DMS 273 treated with DMSO at 0.1 percent for 48 hours (cell line): ENCODE measurements around the gene SLC26A1.

Experiments
- DNase-seq: peaks from one replicate; lab custom pipeline; 2025; lab: John Stamatoyannopoulos, UW

The SLC26A1 gene

DNA sequence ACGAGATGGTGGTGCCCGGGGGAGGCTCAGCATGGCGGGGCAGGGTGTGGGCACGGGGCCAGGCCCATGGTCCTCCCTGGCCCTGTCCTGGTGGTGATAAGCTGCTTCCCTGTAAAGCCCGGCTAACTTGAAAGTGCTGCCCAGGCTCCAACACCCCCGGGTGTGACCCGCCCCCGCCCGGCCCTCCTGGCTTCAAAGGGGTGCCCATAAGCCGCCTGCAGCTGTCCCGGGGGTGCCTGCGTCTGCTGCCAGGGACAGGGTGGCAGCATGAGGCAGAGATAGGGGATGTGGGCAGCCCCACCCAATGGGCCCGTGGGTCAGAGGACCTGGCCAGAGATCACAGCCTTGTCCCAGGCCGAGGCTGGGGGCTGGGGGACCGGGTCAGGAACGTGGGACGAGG is 36.3 kb upstream of the SLC26A1 start:
- no peak for DNase-seq

DNA sequence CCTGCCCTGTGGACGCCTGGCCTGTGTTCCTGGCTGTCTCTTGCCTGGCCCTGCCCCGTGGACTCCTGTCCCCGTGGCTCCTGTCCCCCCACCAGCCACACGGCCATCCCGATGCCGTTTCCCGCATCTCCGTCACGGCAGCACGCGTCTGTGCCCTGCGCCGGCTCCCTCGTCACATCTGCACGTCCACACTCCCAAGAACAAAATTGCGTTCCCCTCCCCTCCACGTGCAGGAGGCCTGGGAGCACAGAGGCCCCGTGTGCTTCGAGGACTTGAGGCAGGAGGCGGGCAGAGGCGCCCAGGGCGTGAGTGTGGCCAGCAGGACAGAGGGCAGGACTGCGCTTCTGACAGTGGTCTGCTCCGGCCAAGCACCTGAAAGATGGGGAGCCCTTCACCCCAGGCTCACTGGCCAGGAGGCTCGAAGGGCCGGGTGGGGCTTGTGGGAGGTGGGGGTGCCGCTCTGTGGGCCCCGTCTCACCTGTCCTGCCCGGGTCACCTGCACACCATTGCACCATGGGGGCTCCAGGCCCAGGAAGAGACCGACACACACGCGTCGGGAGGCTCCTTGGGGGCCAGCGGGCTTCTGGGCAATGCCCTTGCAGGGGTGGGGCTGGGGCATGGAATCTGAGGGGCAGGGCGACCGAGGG is 35.5 kb upstream of the SLC26A1 start:
- no peak for DNase-seq

DNA sequence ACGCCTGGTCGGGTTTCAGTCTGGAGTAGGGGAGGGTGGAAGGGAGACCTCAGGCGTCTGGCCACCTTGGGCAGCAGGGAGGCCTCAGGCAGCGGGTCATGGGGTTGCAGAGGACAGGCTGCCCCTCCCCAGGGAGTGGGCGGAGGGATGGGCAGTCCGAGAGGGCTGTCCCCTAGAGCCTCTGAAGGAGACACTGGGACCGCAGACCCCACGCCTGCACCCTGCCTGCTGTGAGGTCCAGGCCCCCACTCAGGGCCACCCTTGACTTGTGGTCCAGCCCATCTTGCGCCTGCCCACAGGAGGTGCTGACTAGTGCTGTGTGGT is 34.7 kb upstream of the SLC26A1 start:
- no peak for DNase-seq

DNA sequence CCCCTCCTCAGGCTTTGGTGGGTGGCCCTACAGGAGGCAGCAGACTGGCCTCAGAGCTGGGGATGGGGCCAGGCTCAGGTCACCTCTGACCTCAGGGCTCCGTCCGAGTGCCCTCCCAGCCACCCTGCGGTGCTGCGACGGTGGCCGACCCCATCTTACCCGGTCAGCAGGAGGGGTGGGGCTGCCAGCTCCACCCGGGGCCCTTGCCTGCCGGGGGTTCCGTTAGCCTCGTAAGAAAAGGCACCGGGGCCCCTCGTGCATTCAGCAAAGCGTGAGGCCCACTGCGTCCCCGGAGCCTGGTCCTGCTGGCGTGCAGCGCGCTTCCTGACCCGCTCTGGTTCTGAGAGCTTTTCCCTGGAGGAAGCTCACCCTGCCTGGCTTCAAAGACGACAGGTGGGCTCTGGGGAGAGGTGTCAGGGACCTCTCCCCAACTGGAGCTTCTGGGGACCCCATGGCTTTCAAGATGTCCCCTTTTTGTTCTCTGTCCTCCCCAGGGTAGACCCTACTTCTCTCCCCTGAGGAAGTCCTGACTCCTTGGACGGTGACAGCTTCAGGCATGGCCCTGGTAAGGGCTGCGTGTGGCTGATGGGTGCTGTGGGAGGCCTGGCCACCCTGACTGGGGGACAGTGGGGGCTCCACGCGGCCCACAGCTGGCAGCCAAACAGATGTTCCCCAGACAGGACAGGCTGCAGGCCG is 34.2 kb upstream of the SLC26A1 start:
- DNase-seq: no peak

DNA sequence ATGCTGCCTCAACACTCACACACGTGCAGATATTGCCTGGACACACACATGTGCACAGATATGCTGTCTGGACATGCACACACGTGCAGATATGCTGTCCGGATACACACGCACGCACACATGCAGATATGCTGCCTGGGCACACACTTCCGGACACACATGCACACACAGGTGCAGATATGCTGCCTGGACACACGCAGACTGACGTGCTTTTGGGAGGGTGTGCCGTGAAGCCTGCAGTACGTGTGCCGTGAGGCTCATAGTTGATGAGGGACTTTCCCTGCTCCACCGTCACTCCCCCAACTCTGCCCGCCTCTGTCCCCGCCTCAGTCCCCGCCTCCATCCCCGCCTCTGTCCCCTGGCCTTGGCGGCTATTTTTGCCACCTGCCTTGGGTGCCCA is 32.9 kb upstream of the SLC26A1 start:
- DNase-seq: no peak

DNA sequence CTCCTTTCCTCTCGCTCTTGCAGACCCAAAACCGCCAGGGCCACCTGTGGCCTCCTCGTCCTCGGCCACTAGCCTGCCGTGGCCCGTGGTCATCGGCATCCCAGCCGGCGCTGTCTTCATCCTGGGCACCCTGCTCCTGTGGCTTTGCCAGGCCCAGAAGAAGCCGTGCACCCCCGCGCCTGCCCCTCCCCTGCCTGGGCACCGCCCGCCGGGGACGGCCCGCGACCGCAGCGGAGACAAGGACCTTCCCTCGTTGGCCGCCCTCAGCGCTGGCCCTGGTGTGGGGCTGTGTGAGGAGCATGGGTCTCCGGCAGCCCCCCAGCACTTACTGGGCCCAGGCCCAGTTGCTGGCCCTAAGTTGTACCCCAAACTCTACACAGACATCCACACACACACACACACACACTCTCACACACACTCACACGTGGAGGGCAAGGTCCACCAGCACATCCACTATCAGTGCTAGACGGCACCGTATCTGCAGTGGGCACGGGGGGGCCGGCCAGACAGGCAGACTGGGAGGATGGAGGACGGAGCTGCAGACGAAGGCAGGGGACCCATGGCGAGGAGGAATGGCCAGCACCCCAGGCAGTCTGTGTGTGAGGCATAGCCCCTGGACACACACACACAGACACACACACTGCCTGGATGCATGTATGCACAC is 31.8 kb upstream of the SLC26A1 start:
- no peak for DNase-seq

DNA sequence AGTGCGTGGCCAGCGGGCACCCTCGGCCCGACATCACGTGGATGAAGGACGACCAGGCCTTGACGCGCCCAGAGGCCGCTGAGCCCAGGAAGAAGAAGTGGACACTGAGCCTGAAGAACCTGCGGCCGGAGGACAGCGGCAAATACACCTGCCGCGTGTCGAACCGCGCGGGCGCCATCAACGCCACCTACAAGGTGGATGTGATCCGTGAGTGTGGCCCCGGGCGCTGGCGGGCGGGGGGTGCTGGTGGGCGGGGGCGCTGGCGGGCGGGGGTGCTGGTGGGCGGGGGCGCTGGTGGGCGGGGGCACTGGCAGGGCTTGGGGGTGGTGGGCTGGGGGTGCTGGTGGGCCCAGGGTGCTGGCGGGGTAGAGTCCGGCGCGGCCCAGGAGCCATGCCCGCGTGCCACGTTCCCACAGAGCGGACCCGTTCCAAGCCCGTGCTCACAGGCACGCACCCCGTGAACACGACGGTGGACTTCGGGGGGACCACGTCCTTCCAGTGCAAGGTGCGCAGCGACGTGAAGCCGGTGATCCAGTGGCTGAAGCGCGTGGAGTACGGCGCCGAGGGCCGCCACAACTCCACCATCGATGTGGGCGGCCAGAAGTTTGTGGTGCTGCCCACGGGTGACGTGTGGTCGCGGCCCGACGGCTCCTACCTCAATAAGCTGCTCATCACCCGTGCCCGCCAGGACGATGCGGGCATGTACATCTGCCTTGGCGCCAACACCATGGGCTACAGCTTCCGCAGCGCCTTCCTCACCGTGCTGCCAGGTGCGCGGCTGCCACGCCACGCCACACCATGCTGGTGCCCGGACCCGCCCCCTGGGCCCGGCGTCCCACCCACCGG is 30.9 kb upstream of the SLC26A1 start:
- DNase-seq: no peak

DNA sequence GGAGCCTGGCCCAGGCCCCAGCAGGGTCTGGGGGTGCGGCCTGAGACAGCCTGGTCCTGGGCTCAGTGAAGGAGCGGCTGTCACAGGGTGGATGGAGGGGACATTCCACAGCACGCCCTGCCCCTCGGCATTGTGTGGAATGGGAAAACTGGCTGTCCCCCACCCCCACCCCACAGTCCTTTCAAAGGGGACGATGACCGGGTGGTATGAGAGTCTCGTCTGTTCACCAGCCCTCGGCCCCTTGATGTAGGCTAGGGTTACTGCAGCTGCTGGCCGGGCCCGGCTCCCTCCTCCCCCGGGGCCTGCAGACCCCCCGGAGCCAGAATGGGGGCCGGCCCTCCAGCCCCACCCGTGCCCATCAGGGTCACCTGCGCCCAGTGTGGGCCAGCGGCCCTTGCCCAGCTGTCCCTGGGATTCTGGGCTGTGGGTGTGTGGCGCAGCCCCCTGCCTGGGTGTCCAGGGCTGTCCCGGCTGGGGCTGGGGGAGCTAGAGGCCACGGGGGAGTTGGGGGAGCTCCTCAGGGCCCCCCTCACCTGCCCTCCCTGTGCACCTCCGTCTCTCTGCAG is 30.0 kb upstream of the SLC26A1 start:
- DNase-seq: no peak

DNA sequence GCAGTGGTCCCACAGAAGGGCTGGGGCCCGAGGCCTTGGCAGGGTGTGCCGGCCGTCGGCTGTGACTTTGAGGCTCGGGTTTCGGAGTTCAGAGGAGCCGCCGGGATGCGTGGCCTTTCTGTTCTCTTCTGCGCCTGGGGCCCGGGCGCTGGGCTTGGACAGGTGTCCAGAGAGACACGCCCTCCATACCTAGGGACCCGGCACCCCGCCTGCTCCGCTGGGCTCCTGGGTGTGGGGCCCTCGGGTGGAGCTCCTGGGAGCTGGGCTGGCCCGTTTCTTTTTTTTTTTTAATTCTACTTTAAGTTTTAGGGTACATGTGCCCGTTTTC is 29.5 kb upstream of the SLC26A1 start:
- DNase-seq: no peak

DNA sequence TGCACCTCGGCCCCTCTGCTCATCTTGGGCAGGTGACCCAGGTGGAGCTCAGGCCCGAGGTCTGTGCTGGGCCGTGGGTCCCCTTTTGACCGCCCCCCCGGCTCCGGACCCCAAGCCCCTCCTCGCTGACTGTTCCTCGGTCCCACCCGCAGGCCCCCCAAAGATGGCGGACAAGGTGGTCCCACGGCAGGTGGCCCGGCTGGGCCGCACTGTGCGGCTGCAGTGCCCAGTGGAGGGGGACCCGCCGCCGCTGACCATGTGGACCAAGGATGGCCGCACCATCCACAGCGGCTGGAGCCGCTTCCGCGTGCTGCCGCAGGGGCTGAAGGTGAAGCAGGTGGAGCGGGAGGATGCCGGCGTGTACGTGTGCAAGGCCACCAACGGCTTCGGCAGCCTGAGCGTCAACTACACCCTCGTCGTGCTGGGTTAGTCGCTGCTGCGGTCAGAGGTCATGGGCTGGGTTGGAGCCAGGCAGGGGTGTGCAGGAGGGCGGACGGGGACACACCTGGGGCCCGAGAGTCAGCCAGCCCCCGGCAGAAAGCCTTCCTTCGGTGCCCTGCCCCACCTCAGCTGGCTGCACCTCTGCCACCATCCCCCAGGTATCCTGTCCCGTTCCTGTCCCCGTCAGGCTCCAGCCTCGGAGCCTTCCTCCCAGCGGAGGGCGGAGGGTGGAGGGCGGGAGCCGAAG is 29.0 kb upstream of the SLC26A1 start:
- no peak for DNase-seq

DNA sequence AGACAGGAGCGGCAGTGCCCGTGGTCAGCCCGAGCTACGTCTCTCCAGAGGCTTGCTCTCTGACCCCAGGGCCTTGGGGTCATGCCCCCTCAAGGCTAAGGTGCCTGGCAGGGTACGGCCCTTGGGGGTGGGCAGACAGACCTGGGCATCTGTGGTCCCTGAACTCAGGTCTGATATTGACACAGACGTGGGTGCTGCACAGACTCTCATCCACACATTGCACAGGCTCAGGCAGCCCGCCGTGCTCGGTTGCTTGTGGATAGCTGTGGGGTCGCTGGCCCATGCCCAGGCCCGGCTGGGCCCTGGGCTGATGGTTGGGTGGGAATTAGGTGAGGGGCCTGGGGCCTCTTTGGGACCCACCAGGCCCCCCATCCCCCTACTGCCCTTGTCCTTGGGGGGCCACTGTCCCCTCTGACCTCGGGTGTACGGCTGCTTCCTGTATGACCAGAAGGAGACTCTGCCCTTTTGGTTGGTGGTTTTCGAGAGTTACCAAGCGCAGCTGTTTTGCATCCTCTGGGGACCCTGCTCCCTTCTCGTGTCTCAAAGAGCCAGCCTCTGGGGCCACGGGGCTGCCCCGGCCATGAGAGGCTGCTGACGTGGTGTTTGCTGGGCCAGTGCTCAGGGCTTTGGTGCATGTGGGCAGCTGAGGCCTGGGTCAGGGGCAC is 28.3 kb upstream of the SLC26A1 start:
- no peak for DNase-seq

DNA sequence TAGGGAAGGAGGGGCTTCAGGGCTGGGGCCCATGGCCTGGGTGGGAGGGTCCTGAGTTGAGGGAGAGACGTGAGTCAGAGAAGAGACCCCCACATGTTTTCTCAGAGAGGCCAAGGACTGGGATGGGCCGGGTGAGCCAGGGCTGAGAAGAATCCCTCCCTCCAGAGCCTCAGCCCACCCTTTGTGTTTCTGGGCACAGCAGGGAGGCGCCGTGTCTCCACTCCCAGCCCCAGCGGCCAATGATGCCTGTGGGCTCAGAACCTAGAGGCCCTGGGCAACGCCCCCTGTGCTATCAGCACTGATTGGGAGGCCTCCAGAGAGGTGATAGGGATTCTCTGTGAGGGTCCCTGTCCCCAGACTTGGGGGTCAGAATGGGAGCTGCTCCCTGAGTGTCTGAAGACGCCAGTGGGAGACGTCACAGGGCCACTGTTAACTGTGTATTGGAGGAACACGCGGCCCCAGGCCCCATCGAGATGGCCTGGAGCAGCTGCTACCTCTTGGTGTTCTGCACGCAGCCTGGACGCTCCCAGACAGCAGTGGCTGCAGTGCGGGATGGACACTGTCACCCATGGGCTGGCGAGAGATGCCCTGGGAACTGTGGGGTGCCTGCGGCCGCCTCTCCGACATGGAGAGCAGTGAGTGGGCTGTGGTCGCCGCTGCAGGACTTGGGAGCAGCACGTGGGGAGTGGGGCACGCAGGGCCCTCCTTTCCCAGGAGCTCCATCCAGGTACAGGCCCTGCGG is 26.7 kb upstream of the SLC26A1 start:
- DNase-seq: no peak

DNA sequence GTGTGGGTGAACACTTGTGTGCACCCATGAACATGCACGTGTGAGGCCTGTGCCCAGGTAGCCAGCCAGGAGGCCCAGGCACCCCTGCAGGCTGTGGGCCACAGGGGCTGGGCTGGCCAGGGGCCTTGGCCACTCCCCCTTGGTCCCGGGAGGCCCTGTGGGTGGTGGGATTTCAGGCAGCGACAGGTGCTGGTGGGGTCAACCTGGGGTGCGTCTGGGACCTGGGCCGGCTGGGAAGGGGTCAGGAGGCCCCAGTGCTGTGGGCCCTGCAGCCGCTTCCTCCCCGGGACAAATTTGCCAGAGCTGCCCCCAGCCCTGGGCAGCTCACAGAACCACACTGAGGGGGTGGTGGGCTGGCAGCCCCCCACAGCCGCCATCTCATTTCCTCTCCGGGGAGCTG is 26.1 kb upstream of the SLC26A1 start:
- no peak for DNase-seq

DNA sequence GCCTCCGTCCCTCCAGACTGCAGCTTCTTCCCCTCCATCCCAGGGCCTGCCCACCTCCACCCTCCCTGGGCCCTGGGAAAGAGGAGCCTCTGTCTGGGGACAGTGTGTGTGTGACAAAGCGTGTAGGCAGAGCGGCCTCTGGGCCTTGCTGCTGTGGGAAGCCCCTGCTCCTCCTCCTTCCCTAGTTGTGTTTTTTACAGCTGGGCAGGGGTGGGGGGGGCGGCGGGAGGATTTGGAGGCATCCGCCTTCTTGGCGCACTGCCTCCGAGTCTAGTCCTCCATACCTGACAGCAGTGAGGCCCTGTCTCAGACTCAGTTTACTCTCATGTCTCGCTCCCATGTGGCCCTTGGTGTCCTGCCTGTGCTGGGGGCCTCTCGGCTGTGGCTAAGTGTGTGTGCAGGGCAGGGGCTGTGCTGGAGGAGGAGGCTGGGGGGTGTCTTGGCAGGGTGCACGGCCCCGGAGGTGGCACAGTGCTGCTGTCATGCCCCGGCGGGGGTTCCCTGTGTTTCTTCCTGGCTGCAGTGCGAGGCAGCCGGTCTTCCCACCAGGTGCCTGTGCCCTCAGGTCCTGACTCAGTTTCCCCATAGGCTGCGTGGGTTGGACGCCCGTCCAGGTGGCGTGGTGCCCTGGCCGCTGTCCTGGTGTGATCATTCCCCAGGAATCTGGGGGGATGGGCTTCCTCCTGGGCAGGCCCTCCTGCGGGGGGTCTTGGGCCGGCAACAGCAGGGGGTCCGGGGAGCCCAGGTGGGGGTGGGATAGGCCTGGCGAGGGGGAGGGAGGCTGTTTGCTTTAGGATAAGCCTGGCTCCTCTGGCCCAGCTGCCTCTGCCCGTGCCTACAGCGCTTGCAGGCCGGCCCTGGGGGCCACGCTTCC is 25.2 kb upstream of the SLC26A1 start:
- no peak for DNase-seq

DNA sequence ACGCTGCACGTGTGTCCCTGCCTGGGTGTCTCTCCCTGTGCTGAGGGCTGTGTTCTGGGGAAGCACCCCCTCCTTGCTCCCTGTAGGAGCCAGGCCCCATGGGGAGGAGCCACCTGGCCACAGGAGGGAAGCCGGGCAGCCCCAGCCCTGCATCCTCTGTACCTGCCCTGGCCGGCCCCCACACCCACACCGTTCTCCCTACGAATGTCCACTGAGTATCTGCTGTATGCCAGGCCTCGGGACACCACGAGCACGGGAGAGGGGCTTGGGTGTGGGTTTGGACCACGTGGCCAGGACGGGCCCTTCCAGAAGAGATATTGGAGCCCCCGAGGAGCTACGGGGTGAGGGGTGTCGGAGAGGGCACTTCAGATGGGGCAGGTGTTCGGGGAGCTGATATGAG is 24.5 kb upstream of the SLC26A1 start:
- no peak for DNase-seq

DNA sequence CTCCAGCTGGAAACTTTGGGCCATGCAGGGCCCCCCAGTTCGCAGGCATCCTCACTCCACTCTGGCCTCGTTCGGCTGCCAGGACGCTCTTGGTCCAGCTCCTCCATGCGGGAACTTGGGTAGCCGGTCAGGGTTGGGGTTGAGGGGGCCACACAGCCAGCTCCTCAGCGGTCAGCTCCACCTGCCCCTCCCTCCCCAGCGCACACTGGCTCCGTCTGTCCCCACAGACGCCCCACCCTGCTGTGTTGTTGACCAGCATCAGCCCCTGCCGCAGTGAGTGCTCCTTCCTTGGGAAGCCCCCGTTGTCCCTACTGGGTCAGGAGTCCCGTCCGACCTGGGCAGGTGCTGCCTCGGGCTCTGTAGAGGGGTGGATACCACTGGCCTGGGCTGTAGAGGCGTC is 24.0 kb upstream of the SLC26A1 start:
- DNase-seq: no peak

DNA sequence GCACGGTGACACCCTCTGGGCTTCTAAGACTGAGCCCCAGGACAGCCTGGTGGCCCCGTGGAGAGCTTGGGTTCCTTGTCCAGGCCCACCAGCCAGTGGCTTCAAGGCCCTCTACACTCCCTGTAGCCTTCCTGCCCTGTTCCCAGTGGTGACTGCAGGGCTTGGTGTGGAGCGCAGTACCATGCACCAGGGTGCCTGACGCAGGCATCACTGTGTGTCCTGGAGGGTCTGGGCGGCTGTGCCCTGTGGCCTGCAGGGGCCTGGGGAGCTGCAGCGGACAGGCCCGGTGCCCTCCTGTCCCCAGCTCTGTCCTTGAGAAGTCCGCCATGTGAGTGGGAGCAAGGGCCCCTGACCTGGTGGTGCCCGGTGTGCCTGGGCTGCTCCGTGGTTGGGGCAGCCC is 22.5 kb upstream of the SLC26A1 start:
- DNase-seq: no peak

DNA sequence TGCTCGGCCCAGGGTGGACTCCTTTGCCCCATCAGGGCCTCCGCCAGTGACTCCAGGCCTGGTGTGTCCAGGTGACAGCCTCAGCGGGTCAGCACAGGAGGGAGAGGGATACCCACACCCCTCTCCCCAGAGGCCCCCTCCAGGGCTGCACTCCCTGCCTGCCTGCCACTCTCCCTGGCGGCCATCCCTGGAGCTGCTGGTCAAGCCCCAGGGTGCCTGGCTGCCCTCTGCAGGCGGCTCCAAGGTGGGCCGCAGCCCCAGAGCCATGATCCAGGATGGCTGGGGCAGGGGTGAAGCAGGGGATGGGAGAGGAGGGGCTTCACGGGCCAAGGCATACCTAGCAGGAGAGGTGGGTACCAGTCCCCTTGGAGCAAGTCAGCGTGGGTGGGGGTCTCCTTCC is 22.0 kb upstream of the SLC26A1 start:
- DNase-seq: no peak

DNA sequence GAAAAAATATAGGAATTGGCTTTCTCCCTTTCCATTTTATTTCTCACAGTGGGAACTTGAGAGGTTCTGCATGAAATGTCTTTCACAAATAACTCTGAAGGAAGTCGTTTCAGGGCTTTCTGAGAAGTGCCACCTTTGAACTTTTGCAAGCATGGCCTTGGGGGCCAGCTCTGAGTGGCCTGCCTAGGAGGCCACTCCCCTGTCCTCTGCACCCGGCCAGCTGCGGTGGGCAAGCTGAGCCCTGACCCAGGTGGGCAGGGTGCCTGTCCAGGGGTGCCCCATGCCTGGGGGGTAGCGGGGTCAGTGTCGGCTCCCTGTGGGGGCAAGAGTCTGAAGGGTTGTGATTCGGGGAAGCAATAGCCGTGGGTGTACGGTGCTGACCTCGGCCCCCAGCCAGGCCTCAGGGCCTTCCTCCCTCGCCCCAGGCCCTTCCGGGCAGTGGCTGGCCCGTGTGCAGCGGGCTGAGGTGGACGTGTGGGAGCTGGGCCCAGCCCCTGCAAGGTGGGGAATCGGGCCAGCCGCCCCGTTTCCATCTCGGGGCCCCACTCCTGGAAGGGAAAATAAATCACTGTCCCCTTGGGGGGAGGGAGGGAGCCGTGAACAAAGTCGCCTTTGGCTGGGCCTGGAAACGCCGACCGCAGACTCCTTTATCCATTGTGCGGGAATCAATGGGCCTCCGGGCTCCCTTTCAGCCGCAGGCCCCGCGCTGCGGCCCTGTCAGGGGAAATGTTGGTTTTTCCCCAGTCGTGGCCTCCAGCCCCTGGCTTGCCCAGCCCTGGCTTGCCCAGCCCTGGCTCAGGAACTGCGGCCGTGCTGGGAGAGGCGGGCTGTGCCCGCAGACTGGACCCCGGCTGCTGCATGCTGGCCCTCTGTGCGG is 21.3 kb upstream of the SLC26A1 start:
- no peak for DNase-seq
